COLO668 (cell line): Measurements from ENCODE around the gene FAM3D.

ENCODE experiments used
- DNase-seq: peaks from one replicate; lab custom pipeline; 2025; ENCODE audit not compliant: unreplicated experiment; lab: John Stamatoyannopoulos, UW

Gene FAM3D

GRCh38 chr3:58629629-58630028, 36.9 kb downstream of the FAM3D start:
- no peak for DNase-seq

- DNase-seq: no peak
Observed at GRCh38 chr3:58628823-58629562, 37.6 kb downstream of the FAM3D start.

GRCh38 chr3:58627941-58628340, 38.6 kb downstream of the FAM3D start:
- no peak for DNase-seq

GRCh38 chr3:58627570-58627885, 39.0 kb downstream of the FAM3D start:
- no peak for DNase-seq

- no peak for DNase-seq
Observed at GRCh38 chr3:58626841-58627569, 39.6 kb downstream of the FAM3D start.

GRCh38 chr3:58625196-58625824, 41.3 kb downstream of the FAM3D start:
- DNase-seq: no peak

GRCh38 chr3:58624550-58624949, 42.0 kb downstream of the FAM3D start:
- DNase-seq: no peak

- no peak for DNase-seq
Observed at GRCh38 chr3:58623961-58624360, 42.6 kb downstream of the FAM3D start.

GRCh38 chr3:58623478-58623877, 43.1 kb downstream of the FAM3D start:
- no peak for DNase-seq

GRCh38 chr3:58622892-58623291, 43.7 kb downstream of the FAM3D start:
- no peak for DNase-seq

- DNase-seq: no peak
Observed at GRCh38 chr3:58622436-58622835, 44.1 kb downstream of the FAM3D start.

GRCh38 chr3:58621086-58621830, 45.3 kb downstream of the FAM3D start:
- DNase-seq: no peak

- no peak for DNase-seq
Observed at GRCh38 chr3:58620421-58620820, 46.2 kb downstream of the FAM3D start.

GRCh38 chr3:58617338-58617761, 49.2 kb downstream of the FAM3D start:
- no peak for DNase-seq

- no peak for DNase-seq
Observed at GRCh38 chr3:58613236-58614132, 53.1 kb downstream of the FAM3D start.

- no peak for DNase-seq
Observed at GRCh38 chr3:58612830-58613229, 53.7 kb downstream of the FAM3D start.

- no peak for DNase-seq
Observed at GRCh38 chr3:58609990-58610389, 56.6 kb downstream of the FAM3D start.

- DNase-seq: peak; percentile 15
Observed at GRCh38 chr3:58608648-58609047, 57.9 kb downstream of the FAM3D start.

GRCh38 chr3:58607816-58608215, 58.8 kb downstream of the FAM3D start:
- no peak for DNase-seq

- DNase-seq: no peak
Observed at GRCh38 chr3:58606693-58607092, 59.9 kb downstream of the FAM3D start.

GRCh38 chr3:58604031-58604430, 62.5 kb downstream of the FAM3D start:
- no peak for DNase-seq
